PC-9 (cell line): ENCODE measurements around the gene CETP.

Source experiments
- EZH2 ChIP-seq: fragments of 200-600 bp; sonication (generic); IDR thresholded peaks from 2 replicates; pipeline ENCODE4 v1.8.0; 2017; ENCODE audit warnings: antibody characterized with exemption, low read depth
- TF ChIP-seq, protein P1 (sequence below): fragments of 200-600 bp; sonication (generic); conservative IDR thresholded peaks from 2 replicates; pipeline ENCODE4 v1.6.1; 2017; ENCODE audit warnings: mixed run types, antibody characterized with exemption, mild to moderate bottlenecking, moderate library complexity

DNA sequence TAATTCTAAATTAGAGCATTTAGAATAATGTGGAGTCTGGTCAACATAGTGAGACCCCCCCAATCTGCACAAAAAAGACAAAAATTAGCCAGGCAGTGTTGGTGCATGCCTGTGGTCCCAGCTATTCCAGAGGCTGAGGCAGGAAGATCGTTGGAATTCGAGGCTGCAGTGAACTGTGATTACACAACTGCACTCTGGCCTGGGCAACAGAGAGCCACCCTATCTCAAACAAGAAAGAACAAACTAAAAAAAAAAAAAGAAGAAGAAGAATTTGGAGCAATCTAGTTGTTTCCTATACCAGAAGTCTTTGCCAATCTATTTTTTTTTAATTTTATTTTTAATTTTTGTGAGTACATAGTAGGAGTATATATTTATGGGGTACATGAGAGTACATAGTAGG, 6.0 kb downstream of the CETP start:
- TF ChIP-seq, protein P1, sequence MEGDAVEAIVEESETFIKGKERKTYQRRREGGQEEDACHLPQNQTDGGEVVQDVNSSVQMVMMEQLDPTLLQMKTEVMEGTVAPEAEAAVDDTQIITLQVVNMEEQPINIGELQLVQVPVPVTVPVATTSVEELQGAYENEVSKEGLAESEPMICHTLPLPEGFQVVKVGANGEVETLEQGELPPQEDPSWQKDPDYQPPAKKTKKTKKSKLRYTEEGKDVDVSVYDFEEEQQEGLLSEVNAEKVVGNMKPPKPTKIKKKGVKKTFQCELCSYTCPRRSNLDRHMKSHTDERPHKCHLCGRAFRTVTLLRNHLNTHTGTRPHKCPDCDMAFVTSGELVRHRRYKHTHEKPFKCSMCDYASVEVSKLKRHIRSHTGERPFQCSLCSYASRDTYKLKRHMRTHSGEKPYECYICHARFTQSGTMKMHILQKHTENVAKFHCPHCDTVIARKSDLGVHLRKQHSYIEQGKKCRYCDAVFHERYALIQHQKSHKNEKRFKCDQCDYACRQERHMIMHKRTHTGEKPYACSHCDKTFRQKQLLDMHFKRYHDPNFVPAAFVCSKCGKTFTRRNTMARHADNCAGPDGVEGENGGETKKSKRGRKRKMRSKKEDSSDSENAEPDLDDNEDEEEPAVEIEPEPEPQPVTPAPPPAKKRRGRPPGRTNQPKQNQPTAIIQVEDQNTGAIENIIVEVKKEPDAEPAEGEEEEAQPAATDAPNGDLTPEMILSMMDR, result no peak
- TF ChIP-seq EZH2, result no peak
